Ureter (tissue), 1 donor: ENCODE results near the gene PJVK. TPM values are rescaled to one million over a fixed set of nuclear protein-coding genes. Genes with fewer than 3 reads are reported as not detected.
A peak's percentile ranks its signal among the peaks of the same experiment; 100 is the strongest.

Source experiments
- DNase-seq: peaks from one replicate; pipeline ENCODE4 v3.0.0-alpha.2; 2020; ENCODE audit warnings: low spot score
- total RNA-seq: library from RNA; stranded (reverse); gene quantifications from one replicate; pipeline ENCODE4 v1.2.4, GENCODE V29; 2023
- donor health status: DM: yes; HTN: yes; CAD: no.

The PJVK gene
- total RNA-seq, 1 donor from 2014 or later, result 5.8 TPM

DNA sequence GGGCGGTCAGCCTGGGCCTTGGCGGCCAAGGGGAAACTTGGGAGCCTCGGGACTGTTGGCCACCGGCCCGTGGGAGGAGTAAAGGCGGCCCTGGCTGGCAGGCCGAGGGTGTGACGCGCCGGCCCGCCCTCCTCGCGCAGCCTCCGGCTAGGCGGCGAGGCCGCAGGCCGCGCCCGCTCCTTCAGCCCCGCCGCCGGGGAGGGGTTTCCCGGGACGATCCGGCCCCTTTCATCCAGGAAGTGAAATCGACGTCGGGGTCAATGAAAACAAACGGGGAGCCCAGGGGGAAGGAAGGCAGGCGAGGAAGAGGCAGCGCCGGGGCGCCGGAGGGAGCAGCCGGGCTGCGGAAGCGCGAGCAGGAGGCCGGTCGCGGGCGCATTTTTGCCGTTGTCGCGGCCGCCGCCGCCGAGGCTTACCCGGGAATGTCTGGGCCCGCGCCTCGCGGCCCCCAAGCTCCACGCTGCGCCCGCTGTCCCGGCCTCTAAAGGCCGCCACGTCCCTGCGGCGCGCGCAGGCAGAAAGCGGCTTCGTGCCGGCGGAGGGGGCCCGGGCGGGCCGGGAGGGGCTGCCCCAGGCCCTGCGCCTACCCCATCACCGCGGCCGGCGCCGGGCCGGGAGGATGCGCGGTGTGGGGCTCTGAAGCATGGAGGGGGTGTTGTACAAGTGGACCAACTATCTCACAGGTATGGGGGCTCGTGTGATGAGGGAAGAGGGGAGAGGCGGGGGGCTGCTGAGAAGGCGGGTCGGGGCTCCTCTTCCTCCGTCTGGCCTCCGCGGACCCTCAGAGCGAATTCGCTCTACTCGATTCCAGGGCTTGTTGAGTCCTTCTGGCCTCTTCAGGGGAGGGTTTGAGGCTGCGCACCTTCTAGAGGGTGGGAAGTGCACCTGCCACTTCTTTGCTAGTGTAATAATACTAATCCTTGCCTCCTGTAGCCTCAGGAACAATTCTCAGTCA, 29.3 kb downstream of the PJVK start, which contains the start of gene PLEKHA3:
PLEKHA3 (plus strand) TSS at position 231 of the 955 bp plus-strand sequence; CDS start at position 644, 413 bp downstream.
- DNase-seq, result peak; percentile 94

DNA sequence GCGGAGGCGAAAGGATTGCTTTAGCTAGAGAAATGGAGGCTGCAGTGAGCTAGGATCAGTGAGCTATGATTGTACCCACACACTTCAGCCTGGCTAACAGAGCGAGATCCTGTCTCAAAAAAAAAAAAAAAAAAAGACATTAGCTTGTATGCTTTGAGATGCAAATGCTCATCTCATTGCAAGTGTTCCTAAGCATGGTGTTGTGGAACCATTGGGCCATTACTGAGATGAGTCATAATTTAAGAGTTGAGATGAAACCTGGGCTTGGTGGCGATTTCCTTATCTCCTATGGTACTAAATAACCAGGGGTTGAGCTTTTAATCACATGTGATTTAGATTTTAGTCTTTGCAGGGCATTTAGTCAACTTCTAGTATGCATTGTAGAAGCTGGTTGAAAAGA, 31.3 kb downstream of the PJVK start:
- no peak for DNase-seq

DNA sequence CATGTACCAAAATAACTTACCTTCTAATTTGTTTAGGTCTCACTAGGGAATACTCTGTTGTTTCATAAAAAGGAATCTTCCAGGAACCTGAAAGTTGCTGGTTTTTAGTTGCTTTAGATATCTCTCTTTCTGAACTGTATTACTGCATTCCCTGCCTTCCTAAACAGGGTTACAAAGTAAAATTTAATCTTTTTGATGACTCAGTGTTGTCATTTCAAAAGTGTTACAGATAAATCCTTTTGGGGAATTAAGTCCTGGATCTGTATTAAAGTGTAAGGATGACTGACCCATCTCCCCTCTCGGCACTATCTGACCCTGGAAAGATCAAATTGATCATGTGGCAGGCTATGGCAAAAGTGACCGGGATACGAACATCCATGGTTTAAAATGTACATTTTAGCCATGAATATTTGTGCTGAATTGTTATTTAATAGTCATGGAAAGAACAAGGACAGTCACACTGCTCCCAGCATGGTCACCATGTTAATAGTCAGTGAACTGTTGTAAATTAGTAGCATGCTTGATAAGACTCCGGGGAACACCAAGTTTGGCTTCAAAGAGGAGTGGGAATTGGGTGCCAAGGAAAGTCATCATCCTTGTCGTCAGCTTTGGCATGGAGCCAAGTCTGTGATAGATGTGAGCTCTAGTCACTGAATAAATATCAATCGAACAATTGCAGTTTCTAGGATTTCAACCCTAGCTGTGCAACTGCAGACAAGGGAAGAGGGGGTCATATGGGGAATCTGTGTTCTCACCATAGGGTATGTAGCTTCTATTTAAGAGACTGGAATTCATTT, 33.3 kb downstream of the PJVK start:
- DNase-seq, result no peak

- DNase-seq, result no peak
These were observed 34.2 kb downstream of the PJVK start for GRCh38 chr2:178485356-178485755.

DNA sequence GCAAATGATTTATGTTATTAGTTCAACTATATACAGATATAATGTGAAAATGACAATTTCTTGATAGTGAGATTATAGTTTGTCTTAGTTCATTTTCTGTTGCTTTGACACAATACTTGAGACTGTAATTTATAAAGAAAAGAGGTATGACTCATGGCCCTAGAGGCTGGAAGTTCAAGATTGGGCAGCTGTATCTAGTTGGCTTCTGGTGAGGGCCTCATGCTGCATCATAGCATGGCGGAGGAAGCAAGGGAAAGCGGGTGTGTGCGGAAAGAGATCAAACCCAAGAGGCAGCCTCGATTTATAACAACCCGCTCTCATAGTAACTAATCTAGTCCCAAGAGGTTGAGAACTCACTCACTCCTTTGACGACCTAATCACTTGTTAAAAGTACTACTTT, 40.4 kb downstream of the PJVK start:
- DNase-seq, result no peak

GRCh38 chr2:178496049-178496448, 44.9 kb downstream of the PJVK start:
- no peak for DNase-seq

GRCh38 chr2:178498137-178498536, 47.0 kb downstream of the PJVK start:
- no peak for DNase-seq

- no peak for DNase-seq
These were observed 48.5 kb downstream of the PJVK start for GRCh38 chr2:178499640-178500039.

DNA sequence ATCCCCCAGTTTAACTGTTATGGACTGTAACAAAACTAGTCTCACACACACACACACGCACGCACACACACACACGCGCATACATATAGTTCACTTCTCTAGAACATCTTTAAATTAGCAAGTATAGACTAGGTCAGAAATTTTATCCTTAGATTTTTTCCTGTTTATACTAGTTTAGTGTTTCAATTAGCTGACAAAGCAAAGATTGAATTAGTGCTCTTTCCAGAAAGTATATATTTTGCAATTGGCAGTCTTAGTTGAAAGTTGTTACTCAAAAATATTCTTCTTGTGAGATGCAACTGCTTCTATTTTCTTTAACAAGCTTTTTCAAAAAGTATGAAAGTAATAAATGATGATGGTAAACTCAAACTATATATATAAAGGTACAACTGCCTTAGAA, 51.6 kb downstream of the PJVK start:
- no peak for DNase-seq

- DNase-seq, result no peak
These were observed 54.9 kb downstream of the PJVK start for GRCh38 chr2:178506101-178506500.

- no peak for DNase-seq
These were observed 55.3 kb downstream of the PJVK start for GRCh38 chr2:178506524-178506923.

DNA sequence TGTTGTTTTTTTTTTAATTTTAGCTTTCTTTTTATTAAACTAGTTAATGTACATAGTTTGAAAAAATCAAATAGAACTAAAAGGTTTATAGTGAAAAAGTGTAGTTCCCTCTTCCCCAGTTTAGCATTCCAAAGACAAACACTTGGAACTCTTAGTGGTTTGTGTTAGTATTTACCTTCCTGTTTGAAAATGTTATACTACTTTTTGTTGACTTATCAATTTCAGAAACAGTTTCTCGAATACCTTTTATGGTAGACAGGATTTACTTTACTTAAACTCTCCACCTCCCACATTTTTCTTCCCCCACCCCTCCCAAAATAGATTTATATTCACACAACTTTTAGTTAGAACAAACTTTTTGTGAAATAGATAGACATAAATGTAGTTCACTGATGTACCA, 55.8 kb downstream of the PJVK start:
- DNase-seq, result no peak

- DNase-seq, result no peak
These were observed 57.5 kb downstream of the PJVK start for GRCh38 chr2:178508646-178509045.

DNA sequence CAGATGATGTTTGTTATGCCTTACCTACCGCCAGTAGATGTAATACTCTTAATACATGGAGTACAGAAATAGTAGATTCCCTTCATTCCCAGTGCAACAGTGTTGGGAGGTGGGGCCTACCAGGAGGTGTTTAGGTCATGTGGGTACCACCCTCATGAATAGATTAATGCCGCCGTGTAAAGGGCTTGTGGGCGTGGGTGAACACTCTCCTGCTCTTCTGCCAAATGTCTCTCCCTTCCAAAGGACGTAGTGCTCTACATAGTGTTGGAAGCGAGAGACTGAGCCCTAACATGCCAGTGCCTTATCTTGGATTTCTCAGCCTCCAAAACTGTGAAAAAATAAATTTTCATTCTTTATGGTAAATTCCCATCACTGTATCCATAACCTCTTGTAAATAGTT, 59.2 kb downstream of the PJVK start:
- no peak for DNase-seq

Other genes starting within 250 kb of the PJVK start
- 48.1 TPM for gene PRKRA, start 203 bp upstream of the PJVK start, total RNA-seq
- gene FKBP7, start 27.2 kb downstream of the PJVK start, total RNA-seq, result 13.6 TPM
- gene PLEKHA3, start 29.1 kb downstream of the PJVK start, total RNA-seq, result 38.6 TPM